SK-MEL-5 (cell line): Measurements from ENCODE around the gene CCDC70. TPM values are rescaled to one million over a fixed set of nuclear protein-coding genes. Genes with fewer than 3 reads are reported as not detected.
"Not testable (repeated sequence)": the region's sequence is repeated elsewhere in the genome, so short reads cannot be mapped to it uniquely, and the experiment has no call there.

Experiments used
- DNase-seq: peaks from one replicate; pipeline ENCODE4 v3.0.0-alpha.2; 2016; ENCODE audit warnings: low read depth, low spot score
- in situ Hi-C: cut with HindIII; loops from 2 replicates; pipeline ENCODE4 v1.10.0; 2016; ENCODE audit warnings: low sequenced_read_pairs, high pct_unique_total_duplicates, low pct_unique_long_range_greater_than_20kb
- polyA plus RNA-seq, 2 experiments: library from polyadenylated mRNA; depleted of rRNA; stranded (reverse); fragments of >200 nt; gene quantifications; 2 replicates each; pipeline ENCODE4 v1.2.3, GENCODE V29; 2015
- total RNA-seq: library from RNA; depleted of rRNA; stranded (reverse); fragments of >200 nt; shearing (Covaris generic); gene quantifications from 2 replicates; pipeline ENCODE4 v1.2.3, GENCODE V29; 2014; rRNA removed

Gene CCDC70
- not detected in 2 replicates for total RNA-seq
- not detected in 2 replicates for polyA plus RNA-seq (2015; cell fraction: cytosol; rRNA removed)
- not detected in 2 replicates for polyA plus RNA-seq (2015; cell fraction: nucleus; rRNA removed)

- no peak for DNase-seq
- in situ Hi-C loops = no loop called here
Measured at GRCh38 chr13:51861723-51862300, at the start of gene CCDC70. Gene CCDC70 (plus strand): TSS chr13:51861969. CDS start chr13:51865412, 3,443 bp downstream.

- in situ Hi-C loops = no loop called here
- DNase-seq = no peak
Measured at GRCh38 chr13:51814071-51814470, 47.7 kb upstream of the CCDC70 start.

- peak; percentile 88 for DNase-seq
- in situ Hi-C loops = no loop called here
Measured at GRCh38 chr13:51814825-51815650, 46.7 kb upstream of the CCDC70 start.

GRCh38 chr13:51815848-51816247 lies 45.9 kb upstream of the CCDC70 start:
- DNase-seq = no peak
- in situ Hi-C loops = no loop called here

- DNase-seq = no peak
- in situ Hi-C loops = no loop called here
Measured at GRCh38 chr13:51816604-51817249, 45.0 kb upstream of the CCDC70 start.

- in situ Hi-C loops = no loop called here
- no peak for DNase-seq
Measured at GRCh38 chr13:51817717-51818116, 44.1 kb upstream of the CCDC70 start.

- no peak for DNase-seq
- in situ Hi-C loops = no loop called here
Measured at GRCh38 chr13:51818276-51818675, 43.5 kb upstream of the CCDC70 start.

GRCh38 chr13:51818781-51819511 lies 42.8 kb upstream of the CCDC70 start:
- DNase-seq = no peak
- in situ Hi-C loops = no loop called here

- in situ Hi-C loops = no loop called here
- DNase-seq = no peak
Measured at GRCh38 chr13:51819544-51819943, 42.2 kb upstream of the CCDC70 start.

GRCh38 chr13:51820016-51820597 lies 41.7 kb upstream of the CCDC70 start:
- in situ Hi-C loops = no loop called here

GRCh38 chr13:51821606-51822005 lies 40.2 kb upstream of the CCDC70 start:
- in situ Hi-C loops = no loop called here
- DNase-seq = no peak

More at GRCh38 chr13:51820016-51820597, 41.7 kb upstream of the CCDC70 start:
- no peak for DNase-seq

- in situ Hi-C loops = no loop called here
Measured at GRCh38 chr13:51822106-51822815, 39.5 kb upstream of the CCDC70 start.

GRCh38 chr13:51823359-51823758 lies 38.4 kb upstream of the CCDC70 start:
- in situ Hi-C loops = no loop called here
- DNase-seq = no peak

More at GRCh38 chr13:51822106-51822815, 39.5 kb upstream of the CCDC70 start:
- no peak for DNase-seq

- no peak for DNase-seq
- in situ Hi-C loops = no loop called here
Measured at GRCh38 chr13:51823863-51824262, 37.9 kb upstream of the CCDC70 start.

- DNase-seq, in situ Hi-C loops: not testable (repeated sequence)
Measured at GRCh38 chr13:51824712-51825111, 37.1 kb upstream of the CCDC70 start.

GRCh38 chr13:51825165-51825592 lies 36.6 kb upstream of the CCDC70 start:
- peak; percentile 51 for DNase-seq
- in situ Hi-C loops = no loop called here
